Liver (tissue), 9 donors: ENCODE data around the gene ASXL1. TPM values are rescaled to one million over a fixed set of nuclear protein-coding genes. Genes with fewer than 3 reads are reported as not detected.

Source experiments
- DNase-seq: peaks from one replicate; pipeline ENCODE4 v3.0.0-alpha.2; 2017; ENCODE audit warnings: low spot score
- H3K27ac ChIP-seq, 2 donors: one replicate each; pipeline ENCODE4 v1.7.0; 2013; ENCODE audit warnings: inconsistent platforms in 2 of 2, low read length in 2 of 2, control low read depth in 1 of 2, low read depth in 1 of 2, mild to moderate bottlenecking in 1 of 2
- H3K27me3 ChIP-seq, 4 donors: one replicate each; pipeline versions ENCODE4 v1.6.1 to v1.7.0; 2013; ENCODE audit warnings: low read length in 3 of 4, inconsistent platforms in 1 of 4, mild to moderate bottlenecking in 1 of 4, moderate library complexity in 1 of 4; ENCODE audit not compliant: control insufficient read depth in 4 of 4, insufficient read depth in 4 of 4
- H3K36me3 ChIP-seq, 4 donors: one replicate each; pipeline versions ENCODE4 v1.6.1 to v1.7.0; 2013; ENCODE audit warnings: low read length in 3 of 4, mild to moderate bottlenecking in 3 of 4, low read depth in 1 of 4, moderate library complexity in 1 of 4; ENCODE audit not compliant: control insufficient read depth in 4 of 4, insufficient read depth in 3 of 4
- H3K4me1 ChIP-seq, 4 donors: one replicate each; pipeline versions ENCODE4 v1.6.1 to v1.7.0; 2013; ENCODE audit warnings: low read length in 3 of 4, mild to moderate bottlenecking in 3 of 4, moderate library complexity in 1 of 4; ENCODE audit not compliant: control insufficient read depth in 4 of 4, insufficient read depth in 4 of 4
- H3K4me3 ChIP-seq, 3 donors: one replicate each; pipeline versions ENCODE4 v1.6.1 to v1.7.0; 2013; ENCODE audit warnings: low read length in 3 of 3, control low read depth in 1 of 3, low read depth in 1 of 3, mild to moderate bottlenecking in 1 of 3
- H3K9ac ChIP-seq, 2 donors: one replicate each; pipeline ENCODE4 v1.7.0; 2013; ENCODE audit warnings: low read length in 2 of 2, mild to moderate bottlenecking in 2 of 2, moderate library complexity in 2 of 2, control low read depth in 1 of 2, low read depth in 1 of 2
- H3K9me3 ChIP-seq, 4 donors: one replicate each; pipeline versions ENCODE4 v1.6.1 to v1.7.0; 2013; ENCODE audit warnings: low read length in 3 of 4; ENCODE audit not compliant: control insufficient read depth in 4 of 4
- EGR1 ChIP-seq, 2 donors: IDR thresholded peaks; 2 replicates each; pipeline ENCODE4 v1.6.1; 2016 to 2018; ENCODE audit warnings: antibody characterized with exemption in 2 of 2, low read depth in 2 of 2
- FOXA1 ChIP-seq: IDR thresholded peaks from 2 replicates; pipeline ENCODE4 v1.6.1; 2016; ENCODE audit warnings: antibody characterized with exemption
- GABPA ChIP-seq, 2 donors: IDR thresholded peaks in 1 of 2; conservative IDR thresholded peaks in 1 of 2; 2 replicates each; pipeline ENCODE4 v1.6.1; 2016; ENCODE audit warnings: antibody characterized with exemption in 2 of 2, mild to moderate bottlenecking in 1 of 2, moderate library complexity in 1 of 2
- HNF4A ChIP-seq, 2 donors: conservative IDR thresholded peaks; 2 replicates each; pipeline ENCODE4 v1.6.1; 2016; ENCODE audit warnings: antibody characterized with exemption in 2 of 2, mild to moderate bottlenecking in 2 of 2
- HNF4G ChIP-seq: IDR thresholded peaks from 2 replicates; pipeline ENCODE4 v1.6.1; 2016; ENCODE audit warnings: antibody characterized with exemption
- RAD21 ChIP-seq, 2 donors: IDR thresholded peaks; 2 replicates each; pipeline ENCODE4 v1.6.1; 2016; ENCODE audit warnings: antibody characterized with exemption in 2 of 2, mild to moderate bottlenecking in 2 of 2
- RXRA ChIP-seq, 2 donors: IDR thresholded peaks; 2 replicates each; pipeline ENCODE4 v1.6.1; 2017 to 2018; ENCODE audit warnings: antibody characterized with exemption in 2 of 2, mild to moderate bottlenecking in 1 of 2
- SP1 ChIP-seq: IDR thresholded peaks from 2 replicates; pipeline ENCODE4 v1.6.1; 2018; ENCODE audit warnings: antibody characterized with exemption, mild to moderate bottlenecking
- TAF1 ChIP-seq: conservative IDR thresholded peaks from 2 replicates; pipeline ENCODE4 v1.6.1; 2016; ENCODE audit warnings: antibody characterized with exemption, mild to moderate bottlenecking
- YY1 ChIP-seq: IDR thresholded peaks from 2 replicates; pipeline ENCODE4 v1.6.1; 2016; ENCODE audit warnings: antibody characterized with exemption, mild to moderate bottlenecking
- whole genome bisulfite sequencing: extraction: QIAGEN DNeasy Blood & Tissue Kit; methylation state at CpG from one replicate; pipeline ENCODE4 v1.1.7; 2013; 5-methylcytosine and 5-hydroxymethylcytosine counted together
- polyA plus RNA-seq, 2 donors: library from polyadenylated mRNA; stranded (reverse) in 1 of 2; unstranded in 1 of 2; fragments of 200-250 nt in 1 of 2; fragments of >200 nt in 1 of 2; fragmentation: Nextera tagmentation in 1 of 2; extraction: Ambion mirVana in 1 of 2; gene quantifications; one replicate each; pipeline versions ENCODE4 v1.2.1 to v1.2.3, GENCODE V29; 2013 to 2015
- total RNA-seq, 2 donors: library from RNA; depleted of rRNA; stranded (reverse); fragments of >200 nt; gene quantifications; one replicate each; pipeline ENCODE4 v1.2.3, GENCODE V29; 2014
- TF ChIP-seq, protein P1 (sequence below): fragments of 150-350 bp; IDR thresholded peaks from 2 replicates; pipeline ENCODE4 v1.5.1; 2017; ENCODE audit warnings: improper control_type of control experiment, low read depth, low read length; ENCODE audit not compliant: missing input control
- TF ChIP-seq, protein P2 (sequence below): IDR thresholded peaks from 2 replicates; pipeline ENCODE4 v1.6.1; 2016; ENCODE audit warnings: antibody characterized with exemption
- TF ChIP-seq, protein P3 (sequence below): IDR thresholded peaks from 2 replicates; pipeline ENCODE4 v1.6.1; 2016; ENCODE audit warnings: antibody characterized with exemption, mild to moderate bottlenecking
- TF ChIP-seq, protein P4 (sequence below): IDR thresholded peaks from 2 replicates; pipeline ENCODE4 v1.6.1; 2016; ENCODE audit warnings: antibody characterized with exemption
- donor health status: healthy.
- donor health status: healthy.
- donor health status: healthy.
- donor health status: healthy.
- donor health status: healthy.

The ASXL1 gene
- total and polyA plus RNA-seq, 4 donors: 13.4 to 61.3 (median 24.5) TPM

DNA sequence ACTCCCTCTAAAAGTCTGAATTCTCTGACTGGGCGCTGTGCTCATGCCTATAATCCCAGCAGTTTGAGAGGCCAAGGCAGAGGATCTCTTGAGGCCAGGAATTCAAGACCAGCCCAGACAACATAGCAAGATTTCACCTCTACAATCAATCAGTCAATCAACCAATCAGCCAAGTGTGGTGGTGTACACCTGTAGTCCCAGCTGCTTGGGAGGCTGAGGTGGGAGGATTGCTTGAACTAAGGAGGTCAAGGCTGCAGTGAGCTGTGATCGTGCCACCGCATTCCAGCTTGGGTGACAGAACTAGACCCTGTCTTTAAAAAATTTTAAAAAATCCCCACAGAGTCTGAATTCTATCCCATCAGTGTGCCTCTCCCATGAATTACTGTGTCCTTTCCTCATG, 42.7 kb upstream of the ASXL1 start:
- WGBS: 98% methylated on average over 3 of the region's 3 CpGs
- Histone ChIP-seq H3K27me3 (no peaks in the 10 kb centered on the region), H3K9ac (no peak overlapping the region), H3K9me3 (no peaks in the 10 kb centered on the region), H3K4me3 (no peak overlapping the region), H3K4me1 (no peaks in the 10 kb centered on the region), H3K27ac (no peak overlapping the region), H3K36me3 (peaks cover 4 to 27% (median 13%) of the 10 kb centered on the region in 4 donors)
- DNase-seq: no peak
- TF ChIP-seq EGR1 (IDR thresholded peaks at IDR 0.05; ENCODE audit: low read depth in 2 of 2) (no peak), HNF4A (conservative IDR thresholded peaks at IDR 0.05) (no peak), FOXA1 (no peak), SP1 (no peak), GABPA (IDR thresholded peaks at IDR 0.05 in 1 of 2, conservative IDR thresholded peaks at IDR 0.05 in 1 of 2) (no peak), RAD21 (IDR thresholded peaks at IDR 0.05) (no peak), YY1 (no peak)
- TF ChIP-seq, protein P1, sequence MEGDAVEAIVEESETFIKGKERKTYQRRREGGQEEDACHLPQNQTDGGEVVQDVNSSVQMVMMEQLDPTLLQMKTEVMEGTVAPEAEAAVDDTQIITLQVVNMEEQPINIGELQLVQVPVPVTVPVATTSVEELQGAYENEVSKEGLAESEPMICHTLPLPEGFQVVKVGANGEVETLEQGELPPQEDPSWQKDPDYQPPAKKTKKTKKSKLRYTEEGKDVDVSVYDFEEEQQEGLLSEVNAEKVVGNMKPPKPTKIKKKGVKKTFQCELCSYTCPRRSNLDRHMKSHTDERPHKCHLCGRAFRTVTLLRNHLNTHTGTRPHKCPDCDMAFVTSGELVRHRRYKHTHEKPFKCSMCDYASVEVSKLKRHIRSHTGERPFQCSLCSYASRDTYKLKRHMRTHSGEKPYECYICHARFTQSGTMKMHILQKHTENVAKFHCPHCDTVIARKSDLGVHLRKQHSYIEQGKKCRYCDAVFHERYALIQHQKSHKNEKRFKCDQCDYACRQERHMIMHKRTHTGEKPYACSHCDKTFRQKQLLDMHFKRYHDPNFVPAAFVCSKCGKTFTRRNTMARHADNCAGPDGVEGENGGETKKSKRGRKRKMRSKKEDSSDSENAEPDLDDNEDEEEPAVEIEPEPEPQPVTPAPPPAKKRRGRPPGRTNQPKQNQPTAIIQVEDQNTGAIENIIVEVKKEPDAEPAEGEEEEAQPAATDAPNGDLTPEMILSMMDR: no peak
- TF ChIP-seq, protein P2, sequence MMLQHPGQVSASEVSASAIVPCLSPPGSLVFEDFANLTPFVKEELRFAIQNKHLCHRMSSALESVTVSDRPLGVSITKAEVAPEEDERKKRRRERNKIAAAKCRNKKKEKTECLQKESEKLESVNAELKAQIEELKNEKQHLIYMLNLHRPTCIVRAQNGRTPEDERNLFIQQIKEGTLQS: no peak
- TF ChIP-seq, protein P3, sequence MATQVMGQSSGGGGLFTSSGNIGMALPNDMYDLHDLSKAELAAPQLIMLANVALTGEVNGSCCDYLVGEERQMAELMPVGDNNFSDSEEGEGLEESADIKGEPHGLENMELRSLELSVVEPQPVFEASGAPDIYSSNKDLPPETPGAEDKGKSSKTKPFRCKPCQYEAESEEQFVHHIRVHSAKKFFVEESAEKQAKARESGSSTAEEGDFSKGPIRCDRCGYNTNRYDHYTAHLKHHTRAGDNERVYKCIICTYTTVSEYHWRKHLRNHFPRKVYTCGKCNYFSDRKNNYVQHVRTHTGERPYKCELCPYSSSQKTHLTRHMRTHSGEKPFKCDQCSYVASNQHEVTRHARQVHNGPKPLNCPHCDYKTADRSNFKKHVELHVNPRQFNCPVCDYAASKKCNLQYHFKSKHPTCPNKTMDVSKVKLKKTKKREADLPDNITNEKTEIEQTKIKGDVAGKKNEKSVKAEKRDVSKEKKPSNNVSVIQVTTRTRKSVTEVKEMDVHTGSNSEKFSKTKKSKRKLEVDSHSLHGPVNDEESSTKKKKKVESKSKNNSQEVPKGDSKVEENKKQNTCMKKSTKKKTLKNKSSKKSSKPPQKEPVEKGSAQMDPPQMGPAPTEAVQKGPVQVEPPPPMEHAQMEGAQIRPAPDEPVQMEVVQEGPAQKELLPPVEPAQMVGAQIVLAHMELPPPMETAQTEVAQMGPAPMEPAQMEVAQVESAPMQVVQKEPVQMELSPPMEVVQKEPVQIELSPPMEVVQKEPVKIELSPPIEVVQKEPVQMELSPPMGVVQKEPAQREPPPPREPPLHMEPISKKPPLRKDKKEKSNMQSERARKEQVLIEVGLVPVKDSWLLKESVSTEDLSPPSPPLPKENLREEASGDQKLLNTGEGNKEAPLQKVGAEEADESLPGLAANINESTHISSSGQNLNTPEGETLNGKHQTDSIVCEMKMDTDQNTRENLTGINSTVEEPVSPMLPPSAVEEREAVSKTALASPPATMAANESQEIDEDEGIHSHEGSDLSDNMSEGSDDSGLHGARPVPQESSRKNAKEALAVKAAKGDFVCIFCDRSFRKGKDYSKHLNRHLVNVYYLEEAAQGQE: no peak

DNA sequence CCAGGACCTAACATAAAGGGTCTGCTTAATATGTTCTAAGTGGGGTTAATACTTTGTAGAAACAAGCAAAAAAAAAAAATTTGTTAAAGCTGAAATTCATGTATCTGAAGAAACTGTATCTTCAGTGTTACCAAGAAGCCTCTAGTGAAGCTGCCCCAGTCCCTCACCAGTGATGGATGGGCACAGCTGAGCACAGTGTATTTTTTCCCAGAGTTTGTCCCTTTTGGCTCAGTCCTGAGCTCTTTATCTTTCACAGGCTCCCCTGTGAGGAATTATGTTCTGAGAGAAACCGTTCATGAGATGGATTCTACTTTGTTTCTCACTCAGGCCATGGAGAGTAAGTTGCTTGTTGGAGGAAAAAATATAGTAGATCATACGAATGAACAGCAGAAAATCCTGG, 42.2 kb upstream of the ASXL1 start:
- Histone ChIP-seq H3K36me3 (peaks cover 2 to 22% (median 11%) of the 10 kb centered on the region in 4 donors), H3K4me3 (no peak overlapping the region), H3K4me1 (no peaks in the 10 kb centered on the region), H3K9ac (no peak overlapping the region), H3K9me3 (no peaks in the 10 kb centered on the region), H3K27ac (no peak overlapping the region), H3K27me3 (no peaks in the 10 kb centered on the region)
- TF ChIP-seq YY1 (no peak), TAF1 (no peak), RAD21 (IDR thresholded peaks at IDR 0.05) (no peak), HNF4G (no peak), HNF4A (conservative IDR thresholded peaks at IDR 0.05) (no peak), RXRA (IDR thresholded peaks at IDR 0.05) (no peak)
- TF ChIP-seq, protein P4, sequence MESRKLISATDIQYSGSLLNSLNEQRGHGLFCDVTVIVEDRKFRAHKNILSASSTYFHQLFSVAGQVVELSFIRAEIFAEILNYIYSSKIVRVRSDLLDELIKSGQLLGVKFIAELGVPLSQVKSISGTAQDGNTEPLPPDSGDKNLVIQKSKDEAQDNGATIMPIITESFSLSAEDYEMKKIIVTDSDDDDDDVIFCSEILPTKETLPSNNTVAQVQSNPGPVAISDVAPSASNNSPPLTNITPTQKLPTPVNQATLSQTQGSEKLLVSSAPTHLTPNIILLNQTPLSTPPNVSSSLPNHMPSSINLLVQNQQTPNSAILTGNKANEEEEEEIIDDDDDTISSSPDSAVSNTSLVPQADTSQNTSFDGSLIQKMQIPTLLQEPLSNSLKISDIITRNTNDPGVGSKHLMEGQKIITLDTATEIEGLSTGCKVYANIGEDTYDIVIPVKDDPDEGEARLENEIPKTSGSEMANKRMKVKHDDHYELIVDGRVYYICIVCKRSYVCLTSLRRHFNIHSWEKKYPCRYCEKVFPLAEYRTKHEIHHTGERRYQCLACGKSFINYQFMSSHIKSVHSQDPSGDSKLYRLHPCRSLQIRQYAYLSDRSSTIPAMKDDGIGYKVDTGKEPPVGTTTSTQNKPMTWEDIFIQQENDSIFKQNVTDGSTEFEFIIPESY: no peak
- TF ChIP-seq, protein P3: no peak
- TF ChIP-seq, protein P2: no peak
- DNase-seq: no peak
- WGBS: 94% methylated on average over 2 of the region's 2 CpGs
